Liver (tissue), 9 donors: Measurements from ENCODE around the gene D2HGDH. TPM values are rescaled to one million over a fixed set of nuclear protein-coding genes. Genes with fewer than 3 reads are reported as not detected.
"Not testable (repeated sequence)": the region's sequence is repeated elsewhere in the genome, so short reads cannot be mapped to it uniquely, and the experiment has no call there.

Experiments
- DNase-seq: peaks from one replicate; pipeline ENCODE4 v3.0.0-alpha.2; 2017; ENCODE audit warnings: low spot score
- H3K27ac ChIP-seq, 2 donors: one replicate each; pipeline ENCODE4 v1.7.0; 2013; ENCODE audit warnings: inconsistent platforms in 2 of 2, low read length in 2 of 2, control low read depth in 1 of 2, low read depth in 1 of 2, mild to moderate bottlenecking in 1 of 2
- H3K27me3 ChIP-seq, 4 donors: one replicate each; pipeline versions ENCODE4 v1.6.1 to v1.7.0; 2013; ENCODE audit warnings: low read length in 3 of 4, inconsistent platforms in 1 of 4, mild to moderate bottlenecking in 1 of 4, moderate library complexity in 1 of 4; ENCODE audit not compliant: control insufficient read depth in 4 of 4, insufficient read depth in 4 of 4
- H3K36me3 ChIP-seq, 4 donors: one replicate each; pipeline versions ENCODE4 v1.6.1 to v1.7.0; 2013; ENCODE audit warnings: low read length in 3 of 4, mild to moderate bottlenecking in 3 of 4, low read depth in 1 of 4, moderate library complexity in 1 of 4; ENCODE audit not compliant: control insufficient read depth in 4 of 4, insufficient read depth in 3 of 4
- H3K4me1 ChIP-seq, 4 donors: one replicate each; pipeline versions ENCODE4 v1.6.1 to v1.7.0; 2013; ENCODE audit warnings: low read length in 3 of 4, mild to moderate bottlenecking in 3 of 4, moderate library complexity in 1 of 4; ENCODE audit not compliant: control insufficient read depth in 4 of 4, insufficient read depth in 4 of 4
- H3K4me3 ChIP-seq, 3 donors: one replicate each; pipeline versions ENCODE4 v1.6.1 to v1.7.0; 2013; ENCODE audit warnings: low read length in 3 of 3, control low read depth in 1 of 3, low read depth in 1 of 3, mild to moderate bottlenecking in 1 of 3
- H3K9ac ChIP-seq, 2 donors: one replicate each; pipeline ENCODE4 v1.7.0; 2013; ENCODE audit warnings: low read length in 2 of 2, mild to moderate bottlenecking in 2 of 2, moderate library complexity in 2 of 2, control low read depth in 1 of 2, low read depth in 1 of 2
- H3K9me3 ChIP-seq, 4 donors: one replicate each; pipeline versions ENCODE4 v1.6.1 to v1.7.0; 2013; ENCODE audit warnings: low read length in 3 of 4; ENCODE audit not compliant: control insufficient read depth in 4 of 4
- FOXA2 ChIP-seq: IDR thresholded peaks from 2 replicates; pipeline ENCODE4 v1.6.1; 2016; ENCODE audit warnings: antibody characterized with exemption
- GABPA ChIP-seq, 2 donors: IDR thresholded peaks in 1 of 2; conservative IDR thresholded peaks in 1 of 2; 2 replicates each; pipeline ENCODE4 v1.6.1; 2016; ENCODE audit warnings: antibody characterized with exemption in 2 of 2, mild to moderate bottlenecking in 1 of 2, moderate library complexity in 1 of 2
- HNF4A ChIP-seq, 2 donors: conservative IDR thresholded peaks; 2 replicates each; pipeline ENCODE4 v1.6.1; 2016; ENCODE audit warnings: antibody characterized with exemption in 2 of 2, mild to moderate bottlenecking in 2 of 2
- HNF4G ChIP-seq: IDR thresholded peaks from 2 replicates; pipeline ENCODE4 v1.6.1; 2016; ENCODE audit warnings: antibody characterized with exemption
- JUND ChIP-seq, 2 donors: IDR thresholded peaks; 2 replicates each; pipeline ENCODE4 v1.6.1; 2016; ENCODE audit warnings: antibody characterized with exemption in 2 of 2
- NR2F2 ChIP-seq: IDR thresholded peaks from 2 replicates; pipeline ENCODE4 v1.6.1; 2016; ENCODE audit warnings: antibody characterized with exemption
- RAD21 ChIP-seq, 2 donors: IDR thresholded peaks; 2 replicates each; pipeline ENCODE4 v1.6.1; 2016; ENCODE audit warnings: antibody characterized with exemption in 2 of 2, mild to moderate bottlenecking in 2 of 2
- RXRA ChIP-seq, 2 donors: IDR thresholded peaks; 2 replicates each; pipeline ENCODE4 v1.6.1; 2017 to 2018; ENCODE audit warnings: antibody characterized with exemption in 2 of 2, mild to moderate bottlenecking in 1 of 2
- SP1 ChIP-seq: IDR thresholded peaks from 2 replicates; pipeline ENCODE4 v1.6.1; 2018; ENCODE audit warnings: antibody characterized with exemption, mild to moderate bottlenecking
- TAF1 ChIP-seq: conservative IDR thresholded peaks from 2 replicates; pipeline ENCODE4 v1.6.1; 2016; ENCODE audit warnings: antibody characterized with exemption, mild to moderate bottlenecking
- ZBTB33 ChIP-seq: IDR thresholded peaks from 2 replicates; pipeline ENCODE4 v1.6.1; 2016; ENCODE audit warnings: antibody characterized with exemption
- WGBS: extraction: QIAGEN DNeasy Blood & Tissue Kit; methylation state at CpG from one replicate; pipeline ENCODE4 v1.1.7; 2013; 5-methylcytosine and 5-hydroxymethylcytosine counted together
- polyA plus RNA-seq, 2 donors: library from polyadenylated mRNA; stranded (reverse) in 1 of 2; unstranded in 1 of 2; fragments of 200-250 nt in 1 of 2; fragments of >200 nt in 1 of 2; fragmentation: Nextera tagmentation in 1 of 2; extraction: Ambion mirVana in 1 of 2; gene quantifications; one replicate each; pipeline versions ENCODE4 v1.2.1 to v1.2.3, GENCODE V29; 2013 to 2015
- total RNA-seq, 2 donors: library from RNA; depleted of rRNA; stranded (reverse); fragments of >200 nt; gene quantifications; one replicate each; pipeline ENCODE4 v1.2.3, GENCODE V29; 2014
- TF ChIP-seq, protein P1 (sequence below): fragments of 150-350 bp; IDR thresholded peaks from 2 replicates; pipeline ENCODE4 v1.5.1; 2017; ENCODE audit warnings: improper control_type of control experiment, low read depth, low read length; ENCODE audit not compliant: missing input control
- TF ChIP-seq, protein P2 (sequence below): IDR thresholded peaks from 2 replicates; pipeline ENCODE4 v1.6.1; 2016; ENCODE audit warnings: antibody characterized with exemption
- TF ChIP-seq, protein P3 (sequence below): IDR thresholded peaks from 2 replicates; pipeline ENCODE4 v1.6.1; 2016; ENCODE audit warnings: antibody characterized with exemption
- TF ChIP-seq, protein P4 (sequence below): IDR thresholded peaks from 2 replicates; pipeline ENCODE4 v1.6.1; 2016; ENCODE audit warnings: antibody characterized with exemption, mild to moderate bottlenecking
- donor health status: healthy.
- donor health status: healthy.
- donor health status: healthy.
- donor health status: healthy.
- donor health status: healthy.

Gene D2HGDH
- total and polyA plus RNA-seq, 4 donors, result 6.4 to 25.0 (median 13.5) TPM

DNA sequence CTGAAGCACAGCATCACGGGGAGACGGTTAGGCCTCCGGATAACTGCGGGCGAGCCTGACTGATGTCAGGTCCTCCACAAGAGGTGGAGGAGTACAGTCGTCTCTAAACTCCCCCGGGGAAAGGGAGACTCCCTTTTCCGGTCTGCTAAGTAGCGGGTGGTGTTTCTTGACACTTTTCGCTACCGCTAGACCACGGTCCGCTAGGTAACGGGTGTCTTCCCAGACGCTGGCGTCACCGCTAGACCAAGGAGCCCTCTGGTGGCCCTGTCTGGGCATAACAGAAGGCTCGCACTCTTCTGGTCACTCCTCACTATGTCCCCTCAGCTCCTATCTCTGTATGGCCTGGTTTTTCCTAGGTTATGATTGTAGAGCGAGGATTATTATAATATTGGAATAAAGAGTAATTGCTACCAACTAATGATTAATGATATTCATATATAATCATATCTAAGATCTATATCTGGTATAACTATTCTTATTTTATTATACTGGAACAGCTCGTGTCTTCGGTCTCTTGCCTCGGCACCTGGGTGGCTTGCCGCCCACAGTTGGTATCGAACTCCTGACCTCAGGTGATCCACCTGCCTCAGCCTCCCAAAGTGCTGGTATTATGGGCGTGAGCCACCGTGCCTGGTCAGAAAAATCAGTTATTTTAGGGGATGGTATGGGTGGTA, 1.8 kb upstream of the D2HGDH start:
- H3K4me3 ChIP-seq, H3K36me3 ChIP-seq, H3K9me3 ChIP-seq, H3K27me3 ChIP-seq, H3K27ac ChIP-seq, DNase-seq, H3K9ac ChIP-seq: not testable (repeated sequence)
- peaks cover 2 to 22% (median 14%) of the 10 kb centered on the region in 4 donors for H3K4me1 ChIP-seq
- TF ChIP-seq, protein P1, sequence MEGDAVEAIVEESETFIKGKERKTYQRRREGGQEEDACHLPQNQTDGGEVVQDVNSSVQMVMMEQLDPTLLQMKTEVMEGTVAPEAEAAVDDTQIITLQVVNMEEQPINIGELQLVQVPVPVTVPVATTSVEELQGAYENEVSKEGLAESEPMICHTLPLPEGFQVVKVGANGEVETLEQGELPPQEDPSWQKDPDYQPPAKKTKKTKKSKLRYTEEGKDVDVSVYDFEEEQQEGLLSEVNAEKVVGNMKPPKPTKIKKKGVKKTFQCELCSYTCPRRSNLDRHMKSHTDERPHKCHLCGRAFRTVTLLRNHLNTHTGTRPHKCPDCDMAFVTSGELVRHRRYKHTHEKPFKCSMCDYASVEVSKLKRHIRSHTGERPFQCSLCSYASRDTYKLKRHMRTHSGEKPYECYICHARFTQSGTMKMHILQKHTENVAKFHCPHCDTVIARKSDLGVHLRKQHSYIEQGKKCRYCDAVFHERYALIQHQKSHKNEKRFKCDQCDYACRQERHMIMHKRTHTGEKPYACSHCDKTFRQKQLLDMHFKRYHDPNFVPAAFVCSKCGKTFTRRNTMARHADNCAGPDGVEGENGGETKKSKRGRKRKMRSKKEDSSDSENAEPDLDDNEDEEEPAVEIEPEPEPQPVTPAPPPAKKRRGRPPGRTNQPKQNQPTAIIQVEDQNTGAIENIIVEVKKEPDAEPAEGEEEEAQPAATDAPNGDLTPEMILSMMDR, result peak; percentile 37
- TF ChIP-seq RAD21 (IDR thresholded peaks at IDR 0.05), result peak; percentile 60 to 66
- 44% methylated on average over 25 of the region's 26 CpGs for WGBS

GRCh38 chr2:241733391-241734207, 831 bp upstream of the D2HGDH start:
- Histone ChIP-seq H3K27ac (no peak overlapping the region), H3K27me3 (no peaks in the 10 kb centered on the region), H3K4me3 (peak overlapping the region in 1 of 3 donors; percentile 76), H3K4me1 (peaks cover 2 to 22% (median 14%) of the 10 kb centered on the region in 4 donors), H3K9ac (no peak overlapping the region), H3K9me3 (no peaks in the 10 kb centered on the region), H3K36me3 (peaks cover 0 to 6% (median 0%) of the 10 kb centered on the region in 4 donors)
- 88% methylated on average over 23 of the region's 23 CpGs for WGBS
- TF ChIP-seq, protein P2, sequence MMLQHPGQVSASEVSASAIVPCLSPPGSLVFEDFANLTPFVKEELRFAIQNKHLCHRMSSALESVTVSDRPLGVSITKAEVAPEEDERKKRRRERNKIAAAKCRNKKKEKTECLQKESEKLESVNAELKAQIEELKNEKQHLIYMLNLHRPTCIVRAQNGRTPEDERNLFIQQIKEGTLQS, result no peak
- no peak for DNase-seq

GRCh38 chr2:241734208-241734466, 293 bp upstream of the D2HGDH start:
- no peak for DNase-seq
- Histone ChIP-seq H3K27me3 (no peaks in the 10 kb centered on the region), H3K4me1 (peaks cover 2 to 22% (median 14%) of the 10 kb centered on the region in 4 donors), H3K36me3 (peaks cover 0 to 7% (median 0%) of the 10 kb centered on the region in 4 donors), H3K27ac (no peak overlapping the region), H3K9me3 (no peaks in the 10 kb centered on the region), H3K4me3 (peak overlapping the region in 2 of 3 donors; percentile 38 to 76), H3K9ac (no peak overlapping the region)
- 5% methylated on average over 25 of the region's 25 CpGs for WGBS
- TF ChIP-seq HNF4G (no peak), TAF1 (no peak), NR2F2 (no peak), GABPA (IDR thresholded peaks at IDR 0.05 in 1 of 2, conservative IDR thresholded peaks at IDR 0.05 in 1 of 2) (no peak), RAD21 (IDR thresholded peaks at IDR 0.05) (no peak), SP1 (no peak), FOXA2 (no peak), RXRA (IDR thresholded peaks at IDR 0.05) (no peak), ZBTB33 (no peak), JUND (IDR thresholded peaks at IDR 0.05) (no peak), HNF4A (conservative IDR thresholded peaks at IDR 0.05) (no peak)
- TF ChIP-seq, protein P2, result no peak
- TF ChIP-seq, protein P3, sequence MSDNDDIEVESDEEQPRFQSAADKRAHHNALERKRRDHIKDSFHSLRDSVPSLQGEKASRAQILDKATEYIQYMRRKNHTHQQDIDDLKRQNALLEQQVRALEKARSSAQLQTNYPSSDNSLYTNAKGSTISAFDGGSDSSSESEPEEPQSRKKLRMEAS, result no peak
- TF ChIP-seq, protein P4, sequence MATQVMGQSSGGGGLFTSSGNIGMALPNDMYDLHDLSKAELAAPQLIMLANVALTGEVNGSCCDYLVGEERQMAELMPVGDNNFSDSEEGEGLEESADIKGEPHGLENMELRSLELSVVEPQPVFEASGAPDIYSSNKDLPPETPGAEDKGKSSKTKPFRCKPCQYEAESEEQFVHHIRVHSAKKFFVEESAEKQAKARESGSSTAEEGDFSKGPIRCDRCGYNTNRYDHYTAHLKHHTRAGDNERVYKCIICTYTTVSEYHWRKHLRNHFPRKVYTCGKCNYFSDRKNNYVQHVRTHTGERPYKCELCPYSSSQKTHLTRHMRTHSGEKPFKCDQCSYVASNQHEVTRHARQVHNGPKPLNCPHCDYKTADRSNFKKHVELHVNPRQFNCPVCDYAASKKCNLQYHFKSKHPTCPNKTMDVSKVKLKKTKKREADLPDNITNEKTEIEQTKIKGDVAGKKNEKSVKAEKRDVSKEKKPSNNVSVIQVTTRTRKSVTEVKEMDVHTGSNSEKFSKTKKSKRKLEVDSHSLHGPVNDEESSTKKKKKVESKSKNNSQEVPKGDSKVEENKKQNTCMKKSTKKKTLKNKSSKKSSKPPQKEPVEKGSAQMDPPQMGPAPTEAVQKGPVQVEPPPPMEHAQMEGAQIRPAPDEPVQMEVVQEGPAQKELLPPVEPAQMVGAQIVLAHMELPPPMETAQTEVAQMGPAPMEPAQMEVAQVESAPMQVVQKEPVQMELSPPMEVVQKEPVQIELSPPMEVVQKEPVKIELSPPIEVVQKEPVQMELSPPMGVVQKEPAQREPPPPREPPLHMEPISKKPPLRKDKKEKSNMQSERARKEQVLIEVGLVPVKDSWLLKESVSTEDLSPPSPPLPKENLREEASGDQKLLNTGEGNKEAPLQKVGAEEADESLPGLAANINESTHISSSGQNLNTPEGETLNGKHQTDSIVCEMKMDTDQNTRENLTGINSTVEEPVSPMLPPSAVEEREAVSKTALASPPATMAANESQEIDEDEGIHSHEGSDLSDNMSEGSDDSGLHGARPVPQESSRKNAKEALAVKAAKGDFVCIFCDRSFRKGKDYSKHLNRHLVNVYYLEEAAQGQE, result no peak
- TF ChIP-seq, protein P1, result no peak
